ENCODE data around the gene PYY.

Gene PYY

DNA sequence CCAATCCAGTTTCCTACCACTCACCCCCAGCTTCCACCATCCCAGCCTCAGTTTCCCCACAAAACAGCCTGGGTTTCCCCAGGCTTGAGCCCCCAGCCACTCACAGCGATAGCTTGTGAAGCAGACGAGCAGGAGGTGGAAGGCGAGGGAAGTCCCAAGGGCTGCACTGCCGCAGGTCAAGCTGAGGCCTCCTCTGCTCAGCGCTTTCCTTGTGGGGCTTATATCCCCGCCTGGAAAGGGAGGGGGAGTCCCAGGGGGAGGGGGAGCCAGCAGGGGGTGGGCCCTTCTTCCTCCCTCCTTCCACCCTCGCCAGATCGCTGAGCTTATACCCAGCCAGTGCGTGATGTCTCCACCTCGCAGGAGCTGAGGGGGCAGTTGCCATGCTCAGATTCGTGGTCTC, at the start of gene PYY:
PYY (minus strand) TSS at position 195 of the 400 bp plus-strand sequence. CDS start 457 bp downstream, outside the sequence.
- TF ChIP-seq, protein P1, sequence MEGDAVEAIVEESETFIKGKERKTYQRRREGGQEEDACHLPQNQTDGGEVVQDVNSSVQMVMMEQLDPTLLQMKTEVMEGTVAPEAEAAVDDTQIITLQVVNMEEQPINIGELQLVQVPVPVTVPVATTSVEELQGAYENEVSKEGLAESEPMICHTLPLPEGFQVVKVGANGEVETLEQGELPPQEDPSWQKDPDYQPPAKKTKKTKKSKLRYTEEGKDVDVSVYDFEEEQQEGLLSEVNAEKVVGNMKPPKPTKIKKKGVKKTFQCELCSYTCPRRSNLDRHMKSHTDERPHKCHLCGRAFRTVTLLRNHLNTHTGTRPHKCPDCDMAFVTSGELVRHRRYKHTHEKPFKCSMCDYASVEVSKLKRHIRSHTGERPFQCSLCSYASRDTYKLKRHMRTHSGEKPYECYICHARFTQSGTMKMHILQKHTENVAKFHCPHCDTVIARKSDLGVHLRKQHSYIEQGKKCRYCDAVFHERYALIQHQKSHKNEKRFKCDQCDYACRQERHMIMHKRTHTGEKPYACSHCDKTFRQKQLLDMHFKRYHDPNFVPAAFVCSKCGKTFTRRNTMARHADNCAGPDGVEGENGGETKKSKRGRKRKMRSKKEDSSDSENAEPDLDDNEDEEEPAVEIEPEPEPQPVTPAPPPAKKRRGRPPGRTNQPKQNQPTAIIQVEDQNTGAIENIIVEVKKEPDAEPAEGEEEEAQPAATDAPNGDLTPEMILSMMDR (IDR thresholded peaks at IDR 0.05; ENCODE audit: low read depth, low read length, missing control alignments), result no peak
- H3K4me3 ChIP-seq (replicated peaks; ENCODE audit: low read depth, low read length), result no peak within 1 kb of the TSS
- no peak for DNase-seq (ENCODE audit: extremely low read depth, low read depth)

DNA sequence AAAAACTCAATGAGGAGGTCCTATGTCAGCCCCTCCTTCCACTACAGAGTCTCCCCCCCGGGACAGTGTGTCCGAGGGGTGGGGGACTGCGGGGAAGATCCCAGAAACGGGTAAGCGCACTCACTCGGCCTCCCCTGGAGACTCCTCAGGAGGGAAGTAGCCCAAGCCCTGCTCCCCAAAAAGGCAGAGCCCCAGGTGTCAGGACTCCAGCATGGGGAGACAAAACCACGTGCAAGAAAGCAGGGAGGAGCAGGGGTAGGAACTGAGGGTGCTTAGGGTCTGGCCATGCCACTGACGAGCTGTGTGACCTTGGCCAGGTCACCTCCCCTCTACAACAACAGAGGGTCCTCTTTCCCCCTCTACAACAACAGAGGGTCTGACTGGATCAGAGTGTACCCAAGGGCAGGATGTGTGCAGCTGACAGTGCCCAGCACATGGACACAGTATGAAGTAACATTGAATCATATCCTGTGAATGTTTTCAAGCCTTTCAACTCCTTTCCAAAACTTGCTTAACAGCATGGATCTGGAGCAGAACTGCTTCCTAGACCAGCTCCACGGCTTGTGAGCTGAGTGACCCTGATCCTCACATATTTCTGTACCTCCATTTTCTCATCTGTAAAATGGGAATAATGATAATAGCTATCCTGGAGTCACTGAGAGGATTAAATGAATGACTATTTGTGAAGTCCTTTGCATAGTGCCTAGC, 48.6 kb upstream of the PYY start:
- no peak overlapping the region for H3K4me3 ChIP-seq (replicated peaks; ENCODE audit: low read depth, low read length)
- no peak for DNase-seq (ENCODE audit: extremely low read depth, low read depth)
- TF ChIP-seq, protein P1 (IDR thresholded peaks at IDR 0.05; ENCODE audit: low read depth, low read length, missing control alignments), result no peak

DNA sequence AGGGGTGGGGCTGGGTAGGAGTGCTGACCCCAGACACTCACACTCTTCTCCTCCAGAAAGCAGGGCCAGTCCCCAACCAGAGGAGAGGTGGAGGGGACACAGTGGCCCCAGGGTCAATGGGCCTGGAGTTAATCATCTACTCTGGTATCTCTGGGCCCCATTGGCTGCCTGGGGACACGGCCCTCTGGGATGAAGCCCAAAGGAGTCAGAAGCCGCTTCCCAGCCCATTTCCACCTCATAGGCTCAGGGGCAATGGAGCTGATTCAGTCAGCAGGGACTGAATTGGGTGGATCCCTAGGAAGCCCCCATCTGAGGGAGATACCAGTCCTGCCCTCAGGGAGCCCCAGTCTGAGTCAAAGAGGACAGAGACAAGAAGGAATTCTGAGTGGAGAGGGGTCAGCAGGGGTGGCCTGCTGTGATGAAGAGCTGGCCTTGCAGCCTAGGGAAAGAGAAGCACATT, 47.8 kb upstream of the PYY start:
- no peak for DNase-seq (ENCODE audit: extremely low read depth, low read depth)
- no peak overlapping the region for H3K4me3 ChIP-seq (replicated peaks; ENCODE audit: low read depth, low read length)
- TF ChIP-seq, protein P1 (IDR thresholded peaks at IDR 0.05; ENCODE audit: low read depth, low read length, missing control alignments), result no peak

DNA sequence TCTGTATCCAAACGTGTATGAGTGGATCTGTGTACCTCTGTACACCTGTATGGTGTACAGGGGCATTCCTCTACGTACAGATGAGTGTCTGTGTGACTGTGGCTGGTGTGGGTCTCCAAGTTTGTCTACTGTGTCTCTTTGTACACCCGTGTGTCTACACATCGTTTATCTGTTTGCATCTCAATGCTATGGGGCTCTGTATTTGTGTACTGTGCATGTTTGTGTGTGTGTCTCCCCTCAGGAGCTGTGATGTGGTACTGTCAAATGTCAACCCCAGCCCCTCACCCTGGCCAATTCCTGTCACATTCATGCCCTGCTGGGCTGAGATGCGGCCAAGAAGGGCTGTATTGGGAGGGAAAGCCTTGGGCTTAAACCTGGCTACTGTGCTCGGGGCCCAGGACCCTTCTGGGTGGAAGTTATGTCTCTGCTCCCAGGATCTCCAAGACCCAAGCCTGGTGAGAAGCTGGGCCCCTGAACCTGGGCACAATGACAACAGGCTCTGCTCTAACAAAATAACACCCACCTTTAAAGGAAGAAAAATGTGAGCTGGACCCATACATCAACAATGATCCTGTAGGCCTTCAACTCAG, 47.2 kb upstream of the PYY start:
- TF ChIP-seq, protein P1 (IDR thresholded peaks at IDR 0.05; ENCODE audit: low read depth, low read length, missing control alignments), result no peak
- no peak overlapping the region for H3K4me3 ChIP-seq (replicated peaks; ENCODE audit: low read depth, low read length)
- no peak for DNase-seq (ENCODE audit: extremely low read depth, low read depth)

DNA sequence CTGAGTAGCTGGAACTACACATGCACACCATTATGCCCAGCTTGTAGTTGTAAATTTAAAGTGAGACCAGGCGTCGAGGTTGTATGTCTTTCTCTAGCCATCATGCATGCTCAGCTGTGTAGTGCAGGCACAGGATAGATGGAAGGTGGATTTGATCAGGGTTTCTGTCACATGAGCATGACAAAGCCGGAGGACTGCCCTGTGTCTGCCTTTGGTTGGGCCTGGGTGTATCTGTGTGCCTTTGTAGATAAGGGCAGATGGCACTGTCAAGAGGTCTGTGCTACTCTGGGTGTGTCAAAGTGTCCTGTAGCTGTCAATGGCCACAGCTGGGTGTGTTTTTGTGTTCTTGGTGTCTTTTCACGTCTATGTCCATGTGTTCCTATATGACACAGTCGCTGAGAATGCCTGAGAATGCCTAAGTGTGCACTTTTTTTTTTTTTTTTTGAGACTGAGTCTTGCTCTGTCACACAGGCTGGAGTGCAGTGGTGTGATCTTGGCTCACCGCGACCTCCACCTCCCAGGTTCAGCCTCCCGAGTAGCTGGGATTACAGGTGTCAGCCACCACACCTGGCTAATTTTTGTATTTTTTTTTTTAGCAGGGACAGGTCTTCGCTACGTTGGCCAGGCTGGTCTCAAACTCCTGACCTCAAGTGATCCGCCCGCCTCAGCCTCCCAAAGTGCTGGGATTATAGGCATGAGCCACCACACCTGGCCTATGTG, 46.6 kb upstream of the PYY start:
- DNase-seq (ENCODE audit: extremely low read depth, low read depth), result no peak
- no peak overlapping the region for H3K4me3 ChIP-seq (replicated peaks; ENCODE audit: low read depth, low read length)
- TF ChIP-seq, protein P1 (IDR thresholded peaks at IDR 0.05; ENCODE audit: low read depth, low read length, missing control alignments), result no peak

DNA sequence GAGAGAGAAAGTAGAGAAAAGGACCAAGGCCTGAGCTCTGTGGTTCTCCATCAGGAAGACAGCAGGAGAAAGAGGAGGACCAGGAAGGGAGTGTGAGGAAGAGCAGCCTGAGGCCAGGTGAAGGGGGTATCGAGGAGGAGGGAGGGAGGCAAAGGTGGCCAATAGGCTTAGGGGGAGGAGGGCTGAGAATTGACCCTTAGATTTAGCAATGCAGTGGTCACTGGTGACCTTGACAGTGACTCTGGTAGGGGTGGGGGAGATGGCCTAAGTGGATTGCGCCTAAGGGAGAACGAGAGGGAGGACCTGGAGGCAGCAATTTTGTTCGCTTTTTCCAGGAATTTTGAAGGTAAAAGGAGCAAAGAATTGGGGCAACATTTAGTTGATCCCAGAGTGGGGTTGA, 45.3 kb upstream of the PYY start:
- TF ChIP-seq, protein P1 (IDR thresholded peaks at IDR 0.05; ENCODE audit: low read depth, low read length, missing control alignments), result no peak
- H3K4me3 ChIP-seq (replicated peaks; ENCODE audit: low read depth, low read length), result no peak overlapping the region
- DNase-seq (ENCODE audit: extremely low read depth, low read depth), result no peak
